Fibroblast of pulmonary artery (primary cell): ENCODE measurements around the gene C1QL1.

Experiments used
- DNase-seq: peaks from one replicate; pipeline ENCODE4 v3.0.0-alpha.2; 2010; ENCODE audit warnings: low read depth
- H3K4me3 ChIP-seq: replicated peaks from 2 replicates; pipeline ENCODE4 v1.5.1; 2011; ENCODE audit warnings: low read depth, mild to moderate bottlenecking, control low read depth, low read length, moderate library complexity
- TF ChIP-seq, protein P1 (sequence below): IDR thresholded peaks from 2 replicates; pipeline ENCODE4 v1.5.1; 2011; ENCODE audit warnings: mild to moderate bottlenecking, control low read depth, low read length, inconsistent platforms; ENCODE audit errors: missing control alignments

The C1QL1 gene

DNA sequence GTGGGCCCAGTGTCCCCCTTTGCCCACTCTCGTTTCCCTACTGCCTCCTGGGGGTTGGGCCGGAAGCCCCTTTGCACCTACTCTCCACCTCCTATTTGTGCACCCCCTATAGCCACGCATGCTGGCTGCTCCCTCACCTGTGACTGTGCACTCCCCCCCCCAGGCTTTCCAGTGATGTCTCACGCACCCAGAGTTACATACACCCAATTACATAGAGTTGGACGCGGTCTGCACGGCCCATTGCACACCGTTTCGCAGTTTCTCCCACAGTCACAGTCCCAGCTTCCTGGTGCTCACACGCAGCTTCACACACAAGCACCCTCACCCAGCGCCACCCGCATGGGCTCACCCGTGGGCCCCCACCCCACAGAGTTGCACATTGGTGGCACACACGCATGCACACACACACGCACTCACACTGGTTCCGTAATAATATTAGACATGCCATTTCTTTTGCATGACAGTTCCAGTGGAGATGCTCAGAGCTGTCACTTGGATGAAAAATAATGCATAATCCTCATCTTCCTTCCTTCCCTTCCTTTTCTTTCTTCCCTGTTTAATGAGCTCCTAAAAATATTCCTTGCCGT lies 21.5 kb upstream of the C1QL1 start:
- no peak for DNase-seq
- no peak overlapping the region for H3K4me3 ChIP-seq
- TF ChIP-seq, protein P1, sequence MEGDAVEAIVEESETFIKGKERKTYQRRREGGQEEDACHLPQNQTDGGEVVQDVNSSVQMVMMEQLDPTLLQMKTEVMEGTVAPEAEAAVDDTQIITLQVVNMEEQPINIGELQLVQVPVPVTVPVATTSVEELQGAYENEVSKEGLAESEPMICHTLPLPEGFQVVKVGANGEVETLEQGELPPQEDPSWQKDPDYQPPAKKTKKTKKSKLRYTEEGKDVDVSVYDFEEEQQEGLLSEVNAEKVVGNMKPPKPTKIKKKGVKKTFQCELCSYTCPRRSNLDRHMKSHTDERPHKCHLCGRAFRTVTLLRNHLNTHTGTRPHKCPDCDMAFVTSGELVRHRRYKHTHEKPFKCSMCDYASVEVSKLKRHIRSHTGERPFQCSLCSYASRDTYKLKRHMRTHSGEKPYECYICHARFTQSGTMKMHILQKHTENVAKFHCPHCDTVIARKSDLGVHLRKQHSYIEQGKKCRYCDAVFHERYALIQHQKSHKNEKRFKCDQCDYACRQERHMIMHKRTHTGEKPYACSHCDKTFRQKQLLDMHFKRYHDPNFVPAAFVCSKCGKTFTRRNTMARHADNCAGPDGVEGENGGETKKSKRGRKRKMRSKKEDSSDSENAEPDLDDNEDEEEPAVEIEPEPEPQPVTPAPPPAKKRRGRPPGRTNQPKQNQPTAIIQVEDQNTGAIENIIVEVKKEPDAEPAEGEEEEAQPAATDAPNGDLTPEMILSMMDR, result no peak

DNA sequence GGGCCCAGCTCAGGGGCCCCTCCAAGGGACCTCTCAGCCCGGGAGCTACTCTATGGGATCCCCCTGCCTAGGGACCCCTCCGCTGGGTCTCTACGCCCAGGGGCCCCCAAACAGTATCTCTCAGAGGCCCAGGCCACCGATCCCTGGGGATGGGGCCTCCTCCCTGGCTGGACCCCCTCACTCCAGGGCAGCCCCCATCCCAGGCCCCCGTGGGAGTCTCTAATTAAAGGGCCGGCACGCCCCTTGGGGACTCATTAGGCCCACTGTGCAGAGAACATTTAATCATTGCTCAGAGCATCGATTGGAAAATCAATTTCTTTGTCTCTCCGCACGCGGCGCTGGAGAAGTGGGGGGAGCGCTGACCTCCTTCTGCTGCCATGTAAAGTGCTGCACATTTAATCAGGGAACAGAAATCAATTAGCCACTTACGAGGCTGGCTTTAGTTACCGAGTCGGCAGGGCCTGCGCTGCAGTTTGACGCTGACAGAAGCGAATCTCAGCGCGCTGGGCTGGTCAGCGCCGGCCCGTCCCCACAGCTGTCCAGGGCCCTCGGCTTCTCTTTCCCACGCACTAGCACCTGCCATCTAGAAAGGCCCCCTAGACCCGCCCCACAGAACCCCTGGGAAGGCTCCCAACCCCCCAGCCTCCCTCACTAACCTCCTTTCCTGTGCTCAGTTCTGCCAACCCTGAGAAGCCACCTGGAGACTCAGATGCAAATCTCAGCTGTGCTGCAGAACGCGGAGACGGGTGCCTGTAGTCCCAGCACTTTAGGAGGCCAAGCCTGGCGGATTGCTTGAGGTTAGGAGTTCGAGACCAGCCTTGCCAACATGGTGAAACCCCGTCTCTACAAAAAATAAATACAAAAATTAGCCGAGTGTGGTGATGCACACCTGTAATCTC lies 20.2 kb upstream of the C1QL1 start:
- TF ChIP-seq, protein P1, result no peak
- DNase-seq, result no peak
- H3K4me3 ChIP-seq, result no peak overlapping the region

DNA sequence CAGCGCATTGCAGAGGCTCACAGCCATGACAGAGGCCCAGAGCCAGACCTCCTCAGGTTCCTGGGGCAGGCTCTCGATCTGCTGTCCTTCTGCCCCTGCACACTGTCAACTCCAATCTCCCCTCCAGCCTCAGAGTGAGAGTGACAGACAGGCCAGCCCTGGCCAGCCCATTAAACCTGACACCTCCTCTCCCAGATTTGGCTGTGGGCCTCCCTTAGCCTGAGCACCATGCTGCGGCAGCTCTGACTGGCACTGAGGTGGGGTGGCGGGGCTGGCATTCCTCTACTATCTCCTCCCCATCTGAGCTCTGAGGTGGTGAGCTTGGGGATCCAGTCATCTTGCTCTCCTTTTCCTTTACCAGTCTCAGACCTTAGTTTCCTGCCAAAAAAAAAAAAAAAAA lies 15.5 kb upstream of the C1QL1 start:
- no peak for DNase-seq
- H3K4me3 ChIP-seq, result no peak overlapping the region
- TF ChIP-seq, protein P1, result no peak

DNA sequence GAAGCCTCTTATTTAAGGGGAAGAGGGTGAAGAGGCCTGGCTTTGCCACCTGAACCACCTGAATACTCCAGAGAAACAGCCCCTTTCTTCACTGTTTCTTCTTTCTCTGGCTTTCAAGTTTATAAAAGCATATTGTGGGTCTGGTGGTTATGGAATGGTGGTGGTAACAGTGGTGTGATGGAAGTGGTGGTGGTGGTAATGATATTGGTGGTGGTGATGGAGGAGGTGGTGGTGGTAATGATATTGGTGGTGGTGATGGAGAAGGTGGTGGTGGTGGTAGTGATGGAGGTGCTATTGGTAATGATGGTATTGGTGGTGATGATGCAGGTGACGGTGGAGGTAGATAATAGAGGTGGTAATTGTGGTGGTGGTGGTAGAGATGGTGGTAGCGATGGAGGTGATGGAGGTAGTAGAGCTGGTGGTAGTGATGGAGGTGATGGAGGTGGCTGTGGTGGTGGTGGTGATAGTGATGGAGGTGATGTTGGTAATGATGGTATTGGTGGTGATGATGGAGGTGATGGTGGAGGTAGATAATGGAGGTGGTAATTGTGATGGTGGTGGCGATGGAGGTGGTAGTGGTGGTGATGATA lies 14.1 kb upstream of the C1QL1 start:
- DNase-seq, result no peak
- no peak overlapping the region for H3K4me3 ChIP-seq
- TF ChIP-seq, protein P1, result no peak

DNA sequence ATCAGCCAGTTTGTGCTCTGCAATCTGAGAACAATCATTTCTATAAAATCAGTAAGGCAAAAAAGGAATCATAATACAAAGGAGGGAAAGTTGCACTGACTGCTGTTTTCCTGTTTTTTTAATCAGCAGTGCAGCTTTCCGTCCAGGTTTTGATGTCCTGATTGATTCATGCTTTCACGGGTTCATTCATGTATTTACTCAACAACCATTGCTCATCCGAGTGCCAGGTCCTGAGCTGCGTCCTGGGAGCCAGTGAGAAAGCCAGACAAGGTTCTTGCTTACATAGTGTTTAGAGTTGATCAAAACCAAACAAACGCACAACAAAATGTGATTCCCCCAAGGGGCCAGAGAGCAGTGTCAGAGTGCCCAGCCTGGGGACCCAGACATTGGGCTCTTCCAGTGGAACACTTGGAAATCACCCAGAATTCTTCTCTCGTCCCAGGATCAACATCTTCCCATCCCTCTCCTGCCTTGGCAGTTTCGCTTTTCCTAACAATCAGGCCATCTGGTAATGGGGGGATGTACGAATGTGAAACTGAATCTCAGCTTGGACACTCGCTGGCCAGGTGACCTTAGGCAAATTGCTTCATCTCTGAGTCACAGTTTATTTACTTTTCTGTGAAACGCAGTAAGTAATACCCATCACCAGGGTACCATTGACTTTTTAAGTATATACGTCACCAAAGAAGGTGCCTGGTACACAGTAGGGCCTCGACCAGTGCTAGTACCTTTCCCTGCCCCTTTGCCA lies 13.3 kb upstream of the C1QL1 start:
- DNase-seq, result peak; percentile 28
- H3K4me3 ChIP-seq, result no peak overlapping the region
- TF ChIP-seq, protein P1, result no peak

DNA sequence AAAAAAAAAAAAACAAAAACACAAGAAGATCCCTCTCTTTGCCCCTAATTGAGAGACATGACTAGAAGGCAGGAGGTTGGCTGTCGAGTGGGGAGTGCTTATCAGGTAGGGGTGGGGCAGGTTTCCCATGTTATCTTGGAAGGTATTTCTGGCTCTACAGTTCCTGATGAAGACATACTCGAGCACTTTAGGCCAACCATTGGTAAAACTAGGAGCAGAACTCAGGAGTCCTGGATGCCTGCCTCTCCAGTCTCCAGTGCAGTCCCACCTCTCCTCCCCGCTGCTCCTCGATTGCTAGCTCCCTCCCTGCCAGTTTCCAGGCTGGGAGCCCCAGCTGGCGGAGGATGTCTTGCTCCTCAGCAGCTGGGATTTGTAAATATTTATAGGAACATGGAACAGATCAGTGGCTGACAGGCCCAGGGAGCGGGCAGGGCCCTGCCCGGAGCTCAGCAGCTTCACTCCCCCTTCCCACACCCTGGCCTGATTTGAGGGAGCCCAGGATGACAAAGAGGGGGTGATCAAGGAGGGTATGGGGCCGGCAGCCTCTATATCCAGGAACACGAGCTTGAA lies 11.4 kb upstream of the C1QL1 start:
- H3K4me3 ChIP-seq, result no peak overlapping the region
- no peak for DNase-seq
- TF ChIP-seq, protein P1, result no peak
